K562 (cell line): ENCODE measurements around the gene AGAP1. TPM values are rescaled to one million over a fixed set of nuclear protein-coding genes. Genes with fewer than 3 reads are reported as not detected.

ENCODE experiments used
- ATAC-seq: fragments of 200-7000 bp; cut with Tn5 transposase; 3 replicates; pipeline ENCODE4 v1.9.1; 2020; ENCODE audit warnings: moderate library complexity
- BruUV-seq: library from RNA; stranded (reverse); fragments of 400-500 nt; replicated peaks from 2 replicates; lab custom pipeline; 2021; lab: Mats Ljungman, UMichigan
- CTCF ChIA-PET: fragments of 300-600 bp; formaldehyde crosslinking; extraction: SDS; loops from one replicate; lab custom pipeline; 2021; ENCODE audit warnings: low intra/inter-chr PET ratio; lab: Yijun Ruan, JAX
- POLR2A ChIA-PET: fragments of 300-600, 350-650 bp; sonication (Branson Sonifier 250); formaldehyde crosslinking; extraction: SDS; loops from one replicate; lab custom pipeline; 2021; ENCODE audit warnings: antibody characterized with exemption, inconsistent platforms; lab: Yijun Ruan, JAX
- DNase-seq, 4 experiments: peaks; one replicate each; pipeline versions ENCODE4 v3.0.0 to v3.0.0-alpha.2; 2011 to 2018; ENCODE audit warnings: low spot score in 3 of 4, mixed read lengths in 3 of 4; ENCODE audit errors: extremely low read depth in 1 of 4
- FAIRE-seq: peaks from 2 replicates; lab custom pipeline; 2011; peaks lifted over from hg19 to GRCh38; lab: Jason Lieb, UNC
- H2AFZ ChIP-seq: 2 replicates; pipeline ENCODE4 v1.6.0; 2011; ENCODE audit warnings: low read depth, low read length, control low read depth, inconsistent platforms
- H3K27ac ChIP-seq: fragments of 200-600 bp; 3 replicates; pipeline ENCODE4 v1.8.0; 2011; ENCODE audit warnings: low read depth, mild to moderate bottlenecking, control low read depth, inconsistent platforms, low read length, moderate library complexity, mixed read lengths; ENCODE audit errors: extremely low read depth
- H3K27me3 ChIP-seq, 2 experiments: fragments of 300-600 bp in 1 of 2; 2 replicates in 1 of 2; 3 replicates in 1 of 2; pipeline versions ENCODE4 v1.6.0 to v1.8.0; 2011; ENCODE audit warnings: inconsistent platforms in 2 of 2, low read length in 2 of 2, mild to moderate bottlenecking in 1 of 2, mixed read lengths in 1 of 2, moderate library complexity in 1 of 2; ENCODE audit not compliant: control insufficient read depth in 2 of 2, insufficient read depth in 2 of 2
- H3K36me3 ChIP-seq: fragments of 300-600 bp; 3 replicates; pipeline ENCODE4 v1.8.0; 2011; ENCODE audit warnings: mild to moderate bottlenecking, low read length, inconsistent platforms; ENCODE audit not compliant: control insufficient read depth, insufficient read depth
- H3K4me1 ChIP-seq, 2 experiments: fragments of 200-600 bp in 1 of 2; replicated peaks in 1 of 2; 2 replicates in 1 of 2; 3 replicates in 1 of 2; pipeline versions ENCODE4 v1.5.1 to v1.8.0; 2011; ENCODE audit warnings: inconsistent platforms in 2 of 2, low read length in 2 of 2, mild to moderate bottlenecking in 1 of 2, mixed read lengths in 1 of 2, moderate library complexity in 1 of 2; ENCODE audit not compliant: control insufficient read depth in 2 of 2, insufficient read depth in 2 of 2
- H3K4me2 ChIP-seq: 2 replicates; pipeline ENCODE4 v1.6.1; 2011; ENCODE audit warnings: low read length, control low read depth, inconsistent platforms, mixed read lengths; ENCODE audit not compliant: insufficient read depth
- H3K4me3 ChIP-seq: fragments of 200-600 bp; sonication (generic), shearing (Covaris generic); 2 replicates; pipeline ENCODE4 v1.5.1; 2016; ENCODE audit warnings: control low read depth, inconsistent platforms
- H3K79me2 ChIP-seq: fragments of 200-600 bp; 3 replicates; pipeline ENCODE4 v1.8.0; 2011; ENCODE audit warnings: low read length, inconsistent platforms; ENCODE audit not compliant: control insufficient read depth, insufficient read depth
- H3K9ac ChIP-seq, 2 experiments: 2 replicates each; pipeline versions ENCODE4 v1.6.0 to v1.6.1; 2011; ENCODE audit warnings: low read depth in 2 of 2, low read length in 2 of 2, control low read depth in 1 of 2, inconsistent platforms in 1 of 2, mild to moderate bottlenecking in 1 of 2, mixed read lengths in 1 of 2; ENCODE audit not compliant: insufficient read depth in 1 of 2
- H3K9me1 ChIP-seq: one replicate; pipeline ENCODE4 v1.6.0; 2011; ENCODE audit warnings: inconsistent platforms, mild to moderate bottlenecking, low read length, moderate library complexity; ENCODE audit not compliant: control insufficient read depth, insufficient read depth
- H3K9me3 ChIP-seq: replicated peaks from 2 replicates; pipeline ENCODE4 v1.5.1; 2011; ENCODE audit warnings: low read depth, low read length, inconsistent platforms; ENCODE audit not compliant: control insufficient read depth, insufficient read depth
- H4K20me1 ChIP-seq: replicated peaks from 2 replicates; pipeline ENCODE4 v1.6.1; 2011; ENCODE audit warnings: low read length, inconsistent platforms, mixed read lengths; ENCODE audit not compliant: control insufficient read depth, insufficient read depth
- CBFB ChIP-seq: sonication (generic); formaldehyde crosslinking; IDR thresholded peaks from 2 replicates; pipeline ENCODE4 v1.4.0; 2020; ENCODE audit warnings: mild to moderate bottlenecking, missing genetic modification reagents
- EHMT2 ChIP-seq: fragments of 450-650 bp; IDR thresholded peaks from 2 replicates; pipeline ENCODE4 v1.6.1; 2018; ENCODE audit warnings: antibody characterized with exemption
- ELF4 ChIP-seq: fragments of 450-650 bp; formaldehyde crosslinking; IDR thresholded peaks from 2 replicates; pipeline ENCODE4 v1.4.0; 2022; ENCODE audit warnings: missing genetic modification characterization
- MEF2A ChIP-seq: IDR thresholded peaks from 2 replicates; pipeline ENCODE4 v1.6.1; 2011; ENCODE audit warnings: low read depth, mild to moderate bottlenecking, low read length, moderate library complexity; ENCODE audit not compliant: control insufficient read depth
- POLR2AphosphoS5 ChIP-seq: IDR thresholded peaks from 2 replicates; pipeline ENCODE4 v1.6.1; 2011; ENCODE audit warnings: mild to moderate bottlenecking, low read depth, low read length, moderate library complexity; ENCODE audit not compliant: control insufficient read depth, insufficient read depth
- SPI1 ChIP-seq: IDR thresholded peaks from 2 replicates; pipeline ENCODE4 v1.6.1; 2011; ENCODE audit warnings: low read depth, low read length, control low read depth, borderline replicate concordance
- ZNF384 ChIP-seq: IDR thresholded peaks from 2 replicates; pipeline ENCODE4 v1.6.1; 2012; ENCODE audit warnings: low read depth, low read length, improper control_type of control experiment
- ZNF436 ChIP-seq: fragments of 250-450, 450-650 bp; sonication (Bioruptor Pico); formaldehyde crosslinking; IDR thresholded peaks from 2 replicates; pipeline ENCODE4 v1.7.0; 2020; ENCODE audit warnings: mild to moderate bottlenecking
- ZNF780A ChIP-seq: fragments of 250-450 bp; sonication (Bioruptor Pico); IDR thresholded peaks from 2 replicates; pipeline ENCODE4 v1.5.0; 2021; ENCODE audit warnings: mild to moderate bottlenecking
- WGBS: fragments of 100-300 bp; shearing (Covaris generic); methylation state at CpG from one replicate; pipeline ENCODE4 v1.1.6; 2016; ENCODE audit warnings: low coverage, mixed read lengths; ENCODE audit not compliant: insufficient coverage; ENCODE audit errors: missing lambda C conversion rate; 5-methylcytosine and 5-hydroxymethylcytosine counted together
- in situ Hi-C: fragments of 300-500 bp; cut with MboI; formaldehyde crosslinking; loops from 4 replicates; pipeline ENCODE4 v1.15.0; 2018; ENCODE audit warnings: inconsistent platforms, mixed read lengths
- intact Hi-C: fragments of 100-400 bp; cut with micrococcal nuclease; formaldehyde crosslinking; loops from 2 replicates; pipeline ENCODE4 v1.14.2; 2022
- polyA plus RNA-seq, 8 experiments: library from polyadenylated mRNA; depleted of rRNA in 4 of 8; stranded (reverse) in 5 of 8; unstranded in 3 of 8; fragments of >200 nt; fragmentation: Nextera tagmentation in 2 of 8; fragmentation: Illumina TruSeq in 1 of 8; extraction: Ambion mirVana in 2 of 8; extraction: Trizol in 1 of 8; gene quantifications; 2 replicates each; pipeline versions ENCODE4 v1.2.1 to v1.2.3, GENCODE V29; 2011 to 2014; ENCODE audit warnings: inconsistent platforms in 1 of 8, missing spikeins in 1 of 8
- total RNA-seq, 7 experiments: library from RNA; depleted of rRNA in 6 of 7; stranded (reverse); fragments of >200 nt in 6 of 7; fragmentation: Illumina TruSeq in 2 of 7; extraction: Trizol in 2 of 7; gene quantifications; 2 replicates each; pipeline versions ENCODE4 v1.2.1 to v1.2.3, GENCODE V29; 2011 to 2021; ENCODE audit warnings: low replicate concordance in 1 of 7
- TF ChIP-seq, protein P1 (sequence below): fragments of 450-650 bp; formaldehyde crosslinking; IDR thresholded peaks from 2 replicates; pipeline ENCODE4 v1.4.0; 2020; ENCODE audit warnings: mild to moderate bottlenecking, moderate library complexity
- TF ChIP-seq, protein P2 (sequence below): sonication (generic); formaldehyde crosslinking; IDR thresholded peaks from 2 replicates; pipeline ENCODE4 v1.8.0; 2022; ENCODE audit warnings: missing genetic modification reagents, mild to moderate bottlenecking, borderline replicate concordance
- TF ChIP-seq, protein P3 (sequence below), 2 experiments: IDR thresholded peaks; 2 replicates each; pipeline ENCODE4 v1.6.1; 2012; ENCODE audit warnings: improper control_type of control experiment in 2 of 2, low read depth in 2 of 2, low read length in 2 of 2, borderline replicate concordance in 1 of 2

AGAP1 gene
- total and polyA plus RNA-seq, 9 of the 15 experiments (the other 6 are each of a cell fraction or from before 2014, with no cell fraction given) = 1.3 to 24.0 (median 10.6) TPM

DNA sequence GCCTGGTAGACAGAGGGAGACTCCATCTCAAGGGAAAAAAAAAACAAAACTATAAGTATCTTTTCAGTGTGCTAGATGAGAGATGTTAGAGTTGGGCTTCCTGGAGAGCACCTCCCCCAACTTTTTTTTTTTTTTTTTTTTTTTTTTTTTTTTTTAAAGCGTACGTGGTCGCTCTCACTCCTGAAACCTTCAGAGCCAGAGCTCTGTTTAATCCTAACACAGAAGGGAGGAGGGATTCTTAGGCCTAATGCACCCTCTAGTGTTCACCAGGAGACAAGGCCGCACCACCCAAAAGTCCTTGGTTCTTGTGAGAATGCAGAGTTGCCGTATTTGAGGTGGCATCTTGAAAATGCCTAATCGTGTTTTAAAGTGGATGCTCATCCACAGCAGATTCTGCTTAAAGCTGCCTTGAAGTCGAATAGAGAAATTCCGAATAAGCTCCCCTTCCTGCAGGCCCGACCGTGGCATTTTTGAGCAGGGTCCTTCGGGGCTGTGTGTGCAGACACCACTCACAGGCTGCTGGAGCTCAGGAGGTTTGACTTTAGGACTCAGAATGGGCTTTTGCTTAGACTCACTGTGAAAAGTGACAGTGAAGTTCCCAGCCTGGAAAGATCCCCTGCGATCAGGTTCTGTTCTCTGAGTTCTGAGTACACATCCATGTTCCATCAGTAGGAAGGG is 252.6 kb downstream of the AGAP1 start (continued):
- TF ChIP-seq, protein P1, sequence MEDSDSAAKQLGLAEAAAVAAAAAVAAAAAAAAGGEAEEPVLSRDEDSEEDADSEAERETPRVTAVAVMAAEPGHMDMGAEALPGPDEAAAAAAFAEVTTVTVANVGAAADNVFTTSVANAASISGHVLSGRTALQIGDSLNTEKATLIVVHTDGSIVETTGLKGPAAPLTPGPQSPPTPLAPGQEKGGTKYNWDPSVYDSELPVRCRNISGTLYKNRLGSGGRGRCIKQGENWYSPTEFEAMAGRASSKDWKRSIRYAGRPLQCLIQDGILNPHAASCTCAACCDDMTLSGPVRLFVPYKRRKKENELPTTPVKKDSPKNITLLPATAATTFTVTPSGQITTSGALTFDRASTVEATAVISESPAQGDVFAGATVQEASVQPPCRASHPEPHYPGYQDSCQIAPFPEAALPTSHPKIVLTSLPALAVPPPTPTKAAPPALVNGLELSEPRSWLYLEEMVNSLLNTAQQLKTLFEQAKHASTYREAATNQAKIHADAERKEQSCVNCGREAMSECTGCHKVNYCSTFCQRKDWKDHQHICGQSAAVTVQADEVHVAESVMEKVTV (CRISPR knock-in tag) = 0 out of 2 replicates have a peak, but pooled peaks have one; percentile 38
- TF ChIP-seq ZNF384 (peak; percentile 95), MEF2A (no peak), SPI1 (no peak)

DNA sequence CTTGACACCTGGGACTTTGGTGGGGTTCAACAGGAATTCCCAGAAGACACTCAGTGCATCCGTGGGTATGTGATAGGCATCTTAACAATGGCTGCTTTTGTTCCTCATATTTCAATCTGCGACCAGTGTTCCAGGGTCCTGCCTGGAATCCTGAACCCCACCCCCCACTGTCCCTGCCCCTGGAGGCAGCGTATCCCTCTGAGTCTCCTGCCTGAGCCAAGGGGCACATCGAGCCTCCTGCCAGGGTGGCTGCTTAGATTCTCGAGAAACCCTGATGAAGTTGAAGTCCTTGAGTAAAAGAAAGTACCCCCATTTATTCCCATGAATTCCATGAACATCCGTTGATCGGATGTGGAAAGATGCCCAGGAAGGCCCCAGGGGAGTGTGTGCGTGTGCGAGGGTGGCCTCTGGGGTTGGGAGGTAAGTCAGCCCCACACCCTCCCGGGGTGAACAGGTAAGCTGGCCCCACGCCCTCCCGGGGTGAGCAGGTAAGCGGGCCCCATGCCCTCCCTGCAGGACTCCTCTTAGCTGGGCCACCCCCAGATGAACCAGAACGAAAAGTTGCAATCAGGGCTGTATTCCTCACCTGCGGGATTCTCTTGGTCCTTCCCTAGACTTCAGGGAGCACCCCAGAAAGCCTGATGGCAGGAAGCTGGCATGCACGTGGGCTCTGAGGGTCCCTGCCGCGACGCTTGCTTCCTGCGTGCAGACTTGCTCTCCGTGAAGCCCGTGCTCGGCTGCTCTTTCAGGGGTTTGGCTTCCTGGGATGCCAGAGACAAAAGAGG is 253.3 kb downstream of the AGAP1 start:
- ChIA-PET POLR2A (interaction anchor here (0.7 kb wide), 1 partner anchor 13 kb away, joined by 4 read pairs; no protein-coding TSS in a partner anchor), CTCF (interaction anchor here (0.9 to 2.2 kb wide), 4 partner anchors 152 to 612 kb away, joined by 3 to 19 read pairs (median 6); no protein-coding TSS in a partner anchor)
- H3K27ac ChIP-seq = no peak overlapping the region
- BruUV-seq = no TSS peak
- no peaks in the 10 kb centered on the region for H3K79me2 ChIP-seq
- intact Hi-C loops (loop anchor here (5.0 kb wide), 2 partner anchors 105 to 315 kb away; no protein-coding TSS in a partner anchor), in situ Hi-C loops (no loop called here)
- no peak overlapping the region for H3K4me3 ChIP-seq
- H3K4me1 ChIP-seq = peaks cover 0 to 4% of the 10 kb centered on the region in 2 experiments; a peak in 1 of 5 replicates
- no peaks in the 10 kb centered on the region for H4K20me1 ChIP-seq
- DNase-seq (no peak), ATAC-seq (no peak), FAIRE-seq (no peak)
- H3K36me3 ChIP-seq = peaks cover 34% of the 10 kb centered on the region; the same call in 2 of the 3 replicates
- WGBS = 93% methylated on average over 15 of the region's 23 CpGs
- no peak overlapping the region for H3K4me2 ChIP-seq
- no peaks in the 10 kb centered on the region for H3K27me3 ChIP-seq
- H3K9ac ChIP-seq = peak overlapping the region in 1 of 2 experiments; percentile 35; a peak in 1 of 4 replicates
- H3K9me3 ChIP-seq = no peaks in the 10 kb centered on the region
- H2AFZ ChIP-seq = no peak overlapping the region
- H3K9me1 ChIP-seq = no peaks in the 10 kb centered on the region
- TF ChIP-seq POLR2AphosphoS5 (no peak), ELF4 (CRISPR knock-in tag) (no peak), CBFB (CRISPR knock-in tag) (no peak), ZNF436 (CRISPR knock-in tag) (no peak), EHMT2 (no peak), ZNF780A (CRISPR knock-in tag) (no peak)
- TF ChIP-seq, protein P2, sequence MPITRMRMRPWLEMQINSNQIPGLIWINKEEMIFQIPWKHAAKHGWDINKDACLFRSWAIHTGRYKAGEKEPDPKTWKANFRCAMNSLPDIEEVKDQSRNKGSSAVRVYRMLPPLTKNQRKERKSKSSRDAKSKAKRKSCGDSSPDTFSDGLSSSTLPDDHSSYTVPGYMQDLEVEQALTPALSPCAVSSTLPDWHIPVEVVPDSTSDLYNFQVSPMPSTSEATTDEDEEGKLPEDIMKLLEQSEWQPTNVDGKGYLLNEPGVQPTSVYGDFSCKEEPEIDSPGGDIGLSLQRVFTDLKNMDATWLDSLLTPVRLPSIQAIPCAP (CRISPR knock-in tag) = no peak
- TF ChIP-seq, protein P3, sequence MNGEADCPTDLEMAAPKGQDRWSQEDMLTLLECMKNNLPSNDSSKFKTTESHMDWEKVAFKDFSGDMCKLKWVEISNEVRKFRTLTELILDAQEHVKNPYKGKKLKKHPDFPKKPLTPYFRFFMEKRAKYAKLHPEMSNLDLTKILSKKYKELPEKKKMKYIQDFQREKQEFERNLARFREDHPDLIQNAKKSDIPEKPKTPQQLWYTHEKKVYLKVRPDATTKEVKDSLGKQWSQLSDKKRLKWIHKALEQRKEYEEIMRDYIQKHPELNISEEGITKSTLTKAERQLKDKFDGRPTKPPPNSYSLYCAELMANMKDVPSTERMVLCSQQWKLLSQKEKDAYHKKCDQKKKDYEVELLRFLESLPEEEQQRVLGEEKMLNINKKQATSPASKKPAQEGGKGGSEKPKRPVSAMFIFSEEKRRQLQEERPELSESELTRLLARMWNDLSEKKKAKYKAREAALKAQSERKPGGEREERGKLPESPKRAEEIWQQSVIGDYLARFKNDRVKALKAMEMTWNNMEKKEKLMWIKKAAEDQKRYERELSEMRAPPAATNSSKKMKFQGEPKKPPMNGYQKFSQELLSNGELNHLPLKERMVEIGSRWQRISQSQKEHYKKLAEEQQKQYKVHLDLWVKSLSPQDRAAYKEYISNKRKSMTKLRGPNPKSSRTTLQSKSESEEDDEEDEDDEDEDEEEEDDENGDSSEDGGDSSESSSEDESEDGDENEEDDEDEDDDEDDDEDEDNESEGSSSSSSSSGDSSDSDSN (IDR thresholded peaks at IDR 0.05; ENCODE audit: borderline replicate concordance in 1 of 2, low read depth in 2 of 2, low read length in 2 of 2) = no peak
